HepG2 (cell line): Measurements from ENCODE around the gene C20orf204. TPM values are rescaled to one million over a fixed set of nuclear protein-coding genes. Genes with fewer than 3 reads are reported as not detected.

ENCODE experiments used
- CBX1 ChIP-seq: IDR thresholded peaks from one replicate; pipeline ENCODE4 v1.6.1; 2016; ENCODE audit warnings: antibody characterized with exemption, low read depth
- CHD4 ChIP-seq: fragments of 200-600 bp; sonication (generic); IDR thresholded peaks from 2 replicates; pipeline ENCODE4 v1.7.0; 2017; ENCODE audit warnings: mild to moderate bottlenecking, low read length, borderline replicate concordance
- FLYWCH1 ChIP-seq: sonication (generic); formaldehyde crosslinking; IDR thresholded peaks from 2 replicates; pipeline ENCODE4 v1.8.1; 2023; ENCODE audit warnings: mild to moderate bottlenecking, missing genetic modification reagents
- MIXL1 ChIP-seq: IDR thresholded peaks from 2 replicates; pipeline ENCODE4 v1.6.1; 2016
- MXI1 ChIP-seq: IDR thresholded peaks from 3 replicates; pipeline ENCODE4 v1.6.1; 2012; ENCODE audit warnings: low read depth, low read length, inconsistent platforms, borderline replicate concordance
- NAIF1 ChIP-seq: sonication (generic); formaldehyde crosslinking; IDR thresholded peaks from 2 replicates; pipeline ENCODE4 v1.5.0; 2020; ENCODE audit warnings: mild to moderate bottlenecking, missing genetic modification reagents, borderline replicate concordance
- ZBTB49 ChIP-seq: sonication (generic); formaldehyde crosslinking; IDR thresholded peaks from 2 replicates; pipeline ENCODE4 v1.4.0; 2020; ENCODE audit warnings: missing genetic modification reagents, borderline replicate concordance
- ZNF263 ChIP-seq: sonication (generic); formaldehyde crosslinking; IDR thresholded peaks from 2 replicates; pipeline ENCODE4 v1.4.0; 2020; ENCODE audit warnings: missing genetic modification reagents
- ZNF318 ChIP-seq: sonication (generic); formaldehyde crosslinking; IDR thresholded peaks from 2 replicates; pipeline ENCODE4 v1.4.0; 2020; ENCODE audit warnings: mild to moderate bottlenecking, missing genetic modification reagents
- ZNF547 ChIP-seq: sonication (generic); formaldehyde crosslinking; IDR thresholded peaks from 2 replicates; pipeline ENCODE4 v1.5.1; 2020; ENCODE audit warnings: mild to moderate bottlenecking, missing genetic modification reagents
- ZNF670 ChIP-seq: sonication (generic); formaldehyde crosslinking; IDR thresholded peaks from 2 replicates; pipeline ENCODE4 v1.8.0; 2022; ENCODE audit warnings: mild to moderate bottlenecking, missing genetic modification reagents, borderline replicate concordance
- ZNF75D ChIP-seq: sonication (generic); formaldehyde crosslinking; IDR thresholded peaks from 2 replicates; pipeline ENCODE4 v1.8.1; 2023; ENCODE audit warnings: missing genetic modification reagents, mild to moderate bottlenecking, borderline replicate concordance
- ZNF770 ChIP-seq: sonication (generic); formaldehyde crosslinking; IDR thresholded peaks from 2 replicates; pipeline ENCODE4 v1.5.0; 2020; ENCODE audit warnings: mild to moderate bottlenecking, missing genetic modification reagents
- ZNF800 ChIP-seq: sonication (generic); formaldehyde crosslinking; IDR thresholded peaks from 2 replicates; pipeline ENCODE4 v1.4.0; 2020; ENCODE audit warnings: missing genetic modification reagents
- polyA plus RNA-seq, 8 experiments: library from polyadenylated mRNA; depleted of rRNA in 3 of 8; stranded (reverse) in 7 of 8; unstranded in 1 of 8; fragments of >200 nt; fragmentation: Illumina TruSeq in 4 of 8; extraction: Trizol in 4 of 8; gene quantifications; 2 replicates each; pipeline versions ENCODE4 v1.2.1 to v1.2.3, GENCODE V29; 2011 to 2016; ENCODE audit warnings: low read depth in 4 of 8, missing spikeins in 1 of 8, mixed read lengths in 1 of 8; ENCODE audit not compliant: insufficient read depth in 1 of 8
- total RNA-seq, 5 experiments: library from RNA; depleted of rRNA; stranded (reverse); fragments of >200 nt; fragmentation: Illumina TruSeq; extraction: Trizol; gene quantifications; 2 replicates each; pipeline ENCODE4 v1.2.3, GENCODE V29; 2016; ENCODE audit warnings: low read depth in 1 of 5

C20orf204 gene
- total and polyA plus RNA-seq, 2 of the 13 experiments (the other 11 are each of a cell fraction or from before 2014, with no cell fraction given), result 22.1 to 80.0 TPM

GRCh38 chr20:64053841-64054661 is 18.1 kb downstream of the C20orf204 start (continued):
- TF ChIP-seq ZBTB49 (no peak; the same call in 1 of the 2 replicates), NAIF1 (CRISPR knock-in tag) (no peak), ZNF318 (CRISPR knock-in tag) (0 out of 2 replicates have a peak, but pooled peaks have one; percentile 72), ZNF263 (CRISPR knock-in tag) (peak; percentile 76), ZNF800 (CRISPR knock-in tag) (peak; percentile 85), CHD4 (no peak), ZNF75D (no peak), MIXL1 (peak; percentile 60; the same call in 1 of the 2 replicates), ZNF547 (CRISPR knock-in tag) (no peak; the same call in 1 of the 2 replicates), ZNF770 (CRISPR knock-in tag) (no peak; the same call in 1 of the 2 replicates), FLYWCH1 (no peak), MXI1 (no peak), CBX1 (peak; percentile 50), ZNF670 (no peak)
